OCI-LY7 (cell line): ENCODE results near the gene BMPR1B. TPM values are rescaled to one million over a fixed set of nuclear protein-coding genes. Genes with fewer than 3 reads are reported as not detected.

Source experiments
- BruUV-seq: library from RNA; stranded (reverse); fragments of 400-500 nt; replicated peaks from 2 replicates; lab custom pipeline; 2021; lab: Mats Ljungman, UMichigan
- CTCF ChIA-PET: fragments of 300-600 bp; sonication (Branson Sonifier 250); formaldehyde crosslinking; loops from one replicate; lab custom pipeline; 2022; ENCODE audit warnings: antibody characterized with exemption; ENCODE audit not compliant: unreplicated experiment; lab: Charles Lee
- POLR2A ChIA-PET: fragments of 300-600 bp; sonication (Branson Sonifier 250); formaldehyde crosslinking; loops from one replicate; lab custom pipeline; 2022; ENCODE audit warnings: antibody characterized with exemption; lab: Charles Lee
- DNase-seq: peaks from one replicate; pipeline ENCODE4 v3.0.0-alpha.2; 2015; ENCODE audit warnings: low spot score
- H2AFZ ChIP-seq: fragments of 200-600 bp; sonication (generic), shearing (Covaris generic); 2 replicates; pipeline ENCODE4 v1.6.1; 2014; ENCODE audit warnings: mild to moderate bottlenecking, antibody characterized with exemption, low read length, moderate library complexity
- H3K27ac ChIP-seq: fragments of 200-600 bp; sonication (generic); 2 replicates; pipeline ENCODE4 v1.5.1; 2014; ENCODE audit warnings: mixed run types, low read depth, mild to moderate bottlenecking, moderate library complexity, low read length, inconsistent platforms; ENCODE audit not compliant: poor library complexity, severe bottlenecking
- H3K36me3 ChIP-seq: fragments of 200-600 bp; sonication (generic); 2 replicates; pipeline ENCODE4 v1.6.1; 2014; ENCODE audit warnings: mild to moderate bottlenecking, antibody characterized with exemption, low read length, moderate library complexity, mixed read lengths; ENCODE audit not compliant: insufficient read depth
- H3K4me1 ChIP-seq: fragments of 200-600 bp; sonication (generic); 2 replicates; pipeline ENCODE4 v1.5.1; 2014; ENCODE audit warnings: mild to moderate bottlenecking, low read length; ENCODE audit not compliant: insufficient read depth, poor library complexity, severe bottlenecking
- H3K4me2 ChIP-seq: fragments of 200-600 bp; sonication (generic); 2 replicates; pipeline ENCODE4 v1.6.1; 2014; ENCODE audit warnings: mild to moderate bottlenecking, low read length
- H3K4me3 ChIP-seq: fragments of 200-600 bp; sonication (generic); 2 replicates; pipeline ENCODE4 v1.5.1; 2014; ENCODE audit warnings: mild to moderate bottlenecking, low read depth, low read length; ENCODE audit not compliant: poor library complexity, severe bottlenecking
- H3K79me2 ChIP-seq: fragments of 200-600 bp; sonication (generic); 2 replicates; pipeline ENCODE4 v1.6.1; 2016; ENCODE audit warnings: low read depth, mild to moderate bottlenecking, low read length, moderate library complexity, mixed read lengths; ENCODE audit not compliant: insufficient read depth
- H3K9me2 ChIP-seq: fragments of 200-600 bp; sonication (generic); 2 replicates; pipeline ENCODE4 v1.6.1; 2016; ENCODE audit warnings: mild to moderate bottlenecking, low read length, mixed read lengths; ENCODE audit not compliant: insufficient read depth
- H3K9me3 ChIP-seq: fragments of 200-600 bp; sonication (generic); 2 replicates; pipeline ENCODE4 v1.6.1; 2014; ENCODE audit warnings: mild to moderate bottlenecking, mixed run types, low read length, mixed read lengths
- H4K20me1 ChIP-seq: fragments of 200-600 bp; sonication (generic); 2 replicates; pipeline ENCODE4 v1.6.1; 2014; ENCODE audit warnings: mild to moderate bottlenecking, antibody characterized with exemption, low read length, moderate library complexity, mixed read lengths; ENCODE audit not compliant: insufficient read depth
- EZH2phosphoT487 ChIP-seq: fragments of 200-600 bp; sonication (generic); IDR thresholded peaks from 2 replicates; pipeline ENCODE4 v1.6.1; 2018; ENCODE audit warnings: low read depth, borderline replicate concordance, mild to moderate bottlenecking, mixed run types, antibody characterized with exemption, low read length, moderate library complexity, mixed read lengths
- intact Hi-C: fragments of 100-400 bp; cut with micrococcal nuclease; formaldehyde crosslinking; loops from one replicate; pipeline ENCODE4 v1.10.0; 2022; ENCODE audit not compliant: unreplicated experiment
- total RNA-seq, 2 experiments: library from RNA; depleted of rRNA in 1 of 2; stranded (reverse); fragments of >200 nt in 1 of 2; shearing (Covaris generic) in 1 of 2; gene quantifications; 2 replicates each; pipeline ENCODE4 v1.2.3, GENCODE V29; 2014 to 2022
- TF ChIP-seq, protein P1 (sequence below): fragments of 200-600 bp; sonication (generic); conservative IDR thresholded peaks from 2 replicates; pipeline ENCODE4 v1.5.1; 2014; ENCODE audit warnings: mild to moderate bottlenecking, antibody characterized with exemption, low read length, moderate library complexity, mixed read lengths

The BMPR1B gene
- total RNA-seq, 2 experiments from 2014 or later = not detected

DNA sequence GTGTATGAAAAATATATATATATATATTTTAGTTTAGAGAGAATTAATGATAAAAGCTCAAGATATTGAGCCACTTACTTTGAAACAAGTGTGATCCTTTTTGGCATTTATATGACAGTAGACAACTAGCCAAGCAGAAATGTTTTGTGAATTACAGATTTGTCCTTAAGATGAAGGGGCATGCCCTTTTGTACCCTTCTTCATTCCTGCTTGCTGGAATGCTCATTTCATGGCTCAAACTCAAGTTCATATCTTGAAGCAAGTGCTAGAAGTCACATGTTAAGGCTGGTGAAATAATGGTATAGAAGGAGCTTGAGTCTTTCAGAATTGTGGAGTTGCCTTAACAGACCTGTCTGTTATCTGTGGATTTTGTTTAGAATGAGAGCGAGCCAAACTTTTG, 203.0 kb downstream of the BMPR1B start:
- CTCF ChIA-PET = no interaction called here

DNA sequence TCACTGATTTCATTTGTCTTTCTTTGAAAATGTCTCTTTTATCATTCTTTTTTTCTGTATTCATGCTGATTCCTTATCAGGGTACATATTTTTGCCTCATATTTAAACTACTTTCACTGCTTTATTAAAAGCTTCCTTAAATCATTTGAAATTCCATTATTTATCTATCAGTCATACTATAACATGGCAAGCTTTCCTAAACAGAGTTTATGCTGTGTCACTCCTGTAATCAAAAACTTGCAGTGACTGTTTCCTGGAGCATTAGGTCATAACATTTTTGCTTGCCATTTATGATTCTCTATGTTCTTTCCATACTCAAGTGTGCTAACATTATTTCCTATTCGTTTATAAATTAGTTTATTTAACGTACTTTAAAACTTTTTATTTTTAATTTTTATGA, 203.7 kb downstream of the BMPR1B start:
- intact Hi-C loops = no loop called here
- Histone ChIP-seq H3K4me3 (no peak overlapping the region), H2AFZ (no peak overlapping the region), H3K4me1 (no peaks in the 10 kb centered on the region), H3K79me2 (no peaks in the 10 kb centered on the region), H3K9me3 (no peaks in the 10 kb centered on the region), H4K20me1 (no peaks in the 10 kb centered on the region), H3K4me2 (no peak overlapping the region), H3K27ac (no peak overlapping the region), H3K36me3 (no peaks in the 10 kb centered on the region), H3K9me2 (no peaks in the 10 kb centered on the region)
- TF ChIP-seq, protein P1, sequence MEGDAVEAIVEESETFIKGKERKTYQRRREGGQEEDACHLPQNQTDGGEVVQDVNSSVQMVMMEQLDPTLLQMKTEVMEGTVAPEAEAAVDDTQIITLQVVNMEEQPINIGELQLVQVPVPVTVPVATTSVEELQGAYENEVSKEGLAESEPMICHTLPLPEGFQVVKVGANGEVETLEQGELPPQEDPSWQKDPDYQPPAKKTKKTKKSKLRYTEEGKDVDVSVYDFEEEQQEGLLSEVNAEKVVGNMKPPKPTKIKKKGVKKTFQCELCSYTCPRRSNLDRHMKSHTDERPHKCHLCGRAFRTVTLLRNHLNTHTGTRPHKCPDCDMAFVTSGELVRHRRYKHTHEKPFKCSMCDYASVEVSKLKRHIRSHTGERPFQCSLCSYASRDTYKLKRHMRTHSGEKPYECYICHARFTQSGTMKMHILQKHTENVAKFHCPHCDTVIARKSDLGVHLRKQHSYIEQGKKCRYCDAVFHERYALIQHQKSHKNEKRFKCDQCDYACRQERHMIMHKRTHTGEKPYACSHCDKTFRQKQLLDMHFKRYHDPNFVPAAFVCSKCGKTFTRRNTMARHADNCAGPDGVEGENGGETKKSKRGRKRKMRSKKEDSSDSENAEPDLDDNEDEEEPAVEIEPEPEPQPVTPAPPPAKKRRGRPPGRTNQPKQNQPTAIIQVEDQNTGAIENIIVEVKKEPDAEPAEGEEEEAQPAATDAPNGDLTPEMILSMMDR = no peak
- ChIA-PET POLR2A (no interaction called here), CTCF (no interaction called here)
- no peak for DNase-seq
- no TSS peak for BruUV-seq

More for the DNA sequence above, 203.0 kb downstream of the BMPR1B start:
- no peaks in the 10 kb centered on the region for H3K36me3 ChIP-seq
- H3K27ac ChIP-seq = no peak overlapping the region
- no peak overlapping the region for H3K4me3 ChIP-seq
- H2AFZ ChIP-seq = no peak overlapping the region
- no peak for DNase-seq
- H4K20me1 ChIP-seq = no peaks in the 10 kb centered on the region
- no peaks in the 10 kb centered on the region for H3K9me2 ChIP-seq
- no peaks in the 10 kb centered on the region for H3K79me2 ChIP-seq
- TF ChIP-seq, protein P1 = no peak
- TF ChIP-seq EZH2phosphoT487 = no peak
- POLR2A ChIA-PET = no interaction called here
- no peaks in the 10 kb centered on the region for H3K4me1 ChIP-seq
- H3K9me3 ChIP-seq = no peaks in the 10 kb centered on the region
- no TSS peak for BruUV-seq
- H3K4me2 ChIP-seq = no peak overlapping the region
- intact Hi-C loops = no loop called here

DNA sequence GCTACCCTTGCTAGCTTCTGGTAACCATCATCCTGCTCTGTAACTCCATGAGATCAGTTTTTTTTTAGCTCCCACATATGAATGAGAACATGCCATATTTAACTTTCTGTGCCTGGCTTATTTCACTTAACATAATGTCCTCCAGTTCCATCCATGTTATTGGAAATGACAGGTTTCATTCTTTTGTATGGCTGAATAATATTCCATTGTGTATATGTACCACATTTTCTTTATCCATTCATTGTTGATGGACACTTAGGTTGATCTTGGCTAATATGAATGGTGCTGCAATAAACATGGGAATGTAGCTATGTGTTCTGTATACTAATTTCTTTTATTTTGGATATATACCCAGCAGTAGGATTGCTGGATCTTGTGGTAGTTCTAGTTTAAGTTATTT, 204.7 kb downstream of the BMPR1B start:
- CTCF ChIA-PET = no interaction called here
- H3K9me2 ChIP-seq = no peaks in the 10 kb centered on the region
- TF ChIP-seq, protein P1 = no peak
- no peak for TF ChIP-seq EZH2phosphoT487
- no peak overlapping the region for H2AFZ ChIP-seq
- H3K4me1 ChIP-seq = no peaks in the 10 kb centered on the region
- H3K27ac ChIP-seq = no peak overlapping the region
- H3K9me3 ChIP-seq = no peaks in the 10 kb centered on the region
- H3K4me3 ChIP-seq = no peak overlapping the region
- no peaks in the 10 kb centered on the region for H3K79me2 ChIP-seq
- POLR2A ChIA-PET = no interaction called here
- DNase-seq = no peak
- no peaks in the 10 kb centered on the region for H3K36me3 ChIP-seq
- intact Hi-C loops = no loop called here
- no peaks in the 10 kb centered on the region for H4K20me1 ChIP-seq
- H3K4me2 ChIP-seq = no peak overlapping the region
- BruUV-seq = no TSS peak
